Mammary epithelial cell (primary cell): ENCODE data around the gene KAZN.

ENCODE experiments used
- CTCF ChIP-seq, 2 donors: IDR thresholded peaks in 1 of 2; conservative IDR thresholded peaks in 1 of 2; 2 replicates each; pipeline ENCODE4 v1.5.1; 2011 to 2012; ENCODE audit warnings: inconsistent platforms in 2 of 2, low read length in 2 of 2, mild to moderate bottlenecking in 2 of 2, control low read depth in 1 of 2, low read depth in 1 of 2; ENCODE audit not compliant: insufficient read depth in 1 of 2; ENCODE audit errors: extremely low read depth in 1 of 2
- EZH2 ChIP-seq: IDR thresholded peaks from 2 replicates; pipeline ENCODE4 v1.6.1; 2012; ENCODE audit warnings: low read length, inconsistent platforms, borderline replicate concordance

GRCh38 chr1:14725695-14726094 is 127.2 kb downstream of the KAZN start:
- no peak for TF ChIP-seq CTCF (conservative IDR thresholded peaks at IDR 0.05 in 1 of 2, IDR thresholded peaks at IDR 0.05 in 1 of 2; ENCODE audit: extremely low read depth in 1 of 2, insufficient read depth in 1 of 2, low read depth in 1 of 2, low read length in 2 of 2)
- TF ChIP-seq EZH2, result no peak
